SK-N-SH (cell line): ENCODE data around the gene DNTT. TPM values are rescaled to one million over a fixed set of nuclear protein-coding genes. Genes with fewer than 3 reads are reported as not detected.
A peak's percentile ranks its signal among the peaks of the same experiment; 100 is the strongest.

ENCODE experiments used
- CTCF ChIA-PET: fragments of 300-600, 350-600 bp; formaldehyde crosslinking; extraction: SDS; loops from one replicate; lab custom pipeline; 2021; lab: Yijun Ruan, JAX
- POLR2A ChIA-PET: fragments of 350-600 bp; sonication (Branson Sonifier 250); formaldehyde crosslinking; extraction: SDS; loops from one replicate; lab custom pipeline; 2020; ENCODE audit warnings: antibody characterized with exemption, inconsistent platforms; lab: Yijun Ruan, JAX
- DNase-seq: peaks from one replicate; pipeline ENCODE4 v3.0.0; 2012
- H2AFZ ChIP-seq: fragments of 200-600 bp; sonication (generic); 2 replicates; pipeline ENCODE4 v1.8.1; 2016; ENCODE audit warnings: antibody characterized with exemption, mild to moderate bottlenecking, low read depth
- H3F3A ChIP-seq: fragments of 200-600 bp; sonication (generic); replicated peaks from 2 replicates; pipeline ENCODE3; 2016; ENCODE audit warnings: antibody characterized with exemption, mild to moderate bottlenecking; ENCODE audit not compliant: insufficient read depth
- H3K27ac ChIP-seq, 2 experiments: fragments of 200-500 bp in 1 of 2; fragments of 200-600 bp in 1 of 2; sonication (Bioruptor generic) in 1 of 2; sonication (generic), shearing (Covaris generic) in 1 of 2; 2 replicates each; pipeline versions ENCODE4 v1.5.1 to v1.6.1; 2014 to 2016; ENCODE audit warnings: low read depth in 2 of 2, inconsistent platforms in 1 of 2, low read length in 1 of 2, mild to moderate bottlenecking in 1 of 2, mixed read lengths in 1 of 2
- H3K27me3 ChIP-seq: fragments of 200-600 bp; sonication (generic), shearing (Covaris generic); 2 replicates; pipeline ENCODE4 v1.6.1; 2016; ENCODE audit warnings: mixed run types; ENCODE audit not compliant: insufficient read depth
- H3K36me3 ChIP-seq, 2 experiments: fragments of 200-500 bp in 1 of 2; fragments of 200-600 bp in 1 of 2; sonication (Bioruptor generic) in 1 of 2; sonication (generic) in 1 of 2; replicated peaks in 1 of 2; 2 replicates each; pipeline versions ENCODE3 to v1.5.1; 2014 to 2016; ENCODE audit warnings: low read length in 1 of 2, mild to moderate bottlenecking in 1 of 2; ENCODE audit not compliant: insufficient read depth in 2 of 2, control insufficient read depth in 1 of 2
- H3K4me1 ChIP-seq, 2 experiments: fragments of 200-500 bp in 1 of 2; fragments of 200-600 bp in 1 of 2; sonication (Bioruptor generic) in 1 of 2; sonication (generic), shearing (Covaris generic) in 1 of 2; 2 replicates each; pipeline versions ENCODE4 v1.5.1 to v1.6.1; 2014 to 2016; ENCODE audit warnings: low read depth in 1 of 2, low read length in 1 of 2, mixed run types in 1 of 2; ENCODE audit not compliant: insufficient read depth in 2 of 2, control insufficient read depth in 1 of 2
- H3K4me2 ChIP-seq: fragments of 200-600 bp; sonication (generic), shearing (Covaris generic); 2 replicates; pipeline ENCODE4 v1.6.1; 2017; ENCODE audit warnings: mixed run types
- H3K4me3 ChIP-seq, 2 experiments: fragments of 200-500 bp in 1 of 2; fragments of 200-600 bp in 1 of 2; sonication (Bioruptor generic) in 1 of 2; sonication (generic), shearing (Covaris generic) in 1 of 2; 2 replicates each; pipeline versions ENCODE4 v1.5.1 to v1.8.1; 2014 to 2016; ENCODE audit warnings: low read depth in 2 of 2, inconsistent platforms in 1 of 2, low read length in 1 of 2, mild to moderate bottlenecking in 1 of 2, mixed read lengths in 1 of 2, moderate library complexity in 1 of 2
- H3K79me2 ChIP-seq: fragments of 200-600 bp; sonication (generic); 2 replicates; pipeline ENCODE4 v1.8.1; 2017; ENCODE audit warnings: mild to moderate bottlenecking; ENCODE audit not compliant: insufficient read depth
- H3K9ac ChIP-seq: fragments of 200-600 bp; sonication (generic); 2 replicates; pipeline ENCODE4 v1.6.1; 2017; ENCODE audit warnings: mixed run types
- H3K9me2 ChIP-seq: fragments of 200-600 bp; sonication (generic); 2 replicates; pipeline ENCODE4 v1.6.1; 2017; ENCODE audit warnings: mixed run types
- H3K9me3 ChIP-seq: fragments of 200-600 bp; sonication (generic); 2 replicates; pipeline ENCODE4 v1.6.1; 2017; ENCODE audit warnings: mixed run types, mild to moderate bottlenecking, moderate library complexity
- H4K20me1 ChIP-seq: fragments of 200-600 bp; sonication (generic); 2 replicates; pipeline ENCODE4 v1.6.1; 2017; ENCODE audit warnings: mild to moderate bottlenecking, mixed run types; ENCODE audit not compliant: insufficient read depth
- FOXJ3 ChIP-seq: sonication (generic); formaldehyde crosslinking; IDR thresholded peaks from 2 replicates; pipeline ENCODE4 v1.5.1; 2020; ENCODE audit warnings: mild to moderate bottlenecking, missing genetic modification reagents
- MAX ChIP-seq: IDR thresholded peaks from 2 replicates; pipeline ENCODE4 v1.4.0; 2012; ENCODE audit warnings: low read depth
- MXI1 ChIP-seq: IDR thresholded peaks from 2 replicates; pipeline ENCODE4 v1.6.1; 2012; ENCODE audit warnings: mild to moderate bottlenecking, low read depth, low read length, improper control_type of control experiment
- RAD21 ChIP-seq: IDR thresholded peaks from 2 replicates; pipeline ENCODE4 v1.6.1; 2012; ENCODE audit warnings: mild to moderate bottlenecking, low read length
- RFX5 ChIP-seq: IDR thresholded peaks from 2 replicates; pipeline ENCODE4 v1.6.1; 2012; ENCODE audit warnings: mild to moderate bottlenecking, improper control_type of control experiment, low read length
- SMC3 ChIP-seq: IDR thresholded peaks from 2 replicates; pipeline ENCODE4 v1.6.1; 2012; ENCODE audit warnings: low read depth, low read length, improper control_type of control experiment
- TAF1 ChIP-seq: IDR thresholded peaks from 2 replicates; pipeline ENCODE4 v1.6.1; 2012; ENCODE audit warnings: low read depth, mild to moderate bottlenecking, low read length, moderate library complexity, borderline replicate concordance
- WGBS: methylation state at CpG from one replicate; pipeline ENCODE4 v1.1.6; 2017; ENCODE audit warnings: low lambda C conversion rate; 5-methylcytosine and 5-hydroxymethylcytosine counted together
- polyA plus RNA-seq, 3 experiments: library from polyadenylated mRNA; depleted of rRNA; stranded (reverse); fragments of >200 nt; gene quantifications; 2 replicates each; pipeline ENCODE4 v1.2.3, GENCODE V29; 2012
- TF ChIP-seq, protein P1 (sequence below): IDR thresholded peaks from 2 replicates; pipeline ENCODE4 v1.6.1; 2012; ENCODE audit warnings: mild to moderate bottlenecking, low read depth, low read length, moderate library complexity
- TF ChIP-seq, protein P2 (sequence below): IDR thresholded peaks from 2 replicates; pipeline ENCODE4 v1.4.0; 2012; ENCODE audit warnings: low read depth, borderline replicate concordance
- TF ChIP-seq, protein P3 (sequence below): fragments of 200-600 bp; sonication (generic); IDR thresholded peaks from 2 replicates; pipeline ENCODE4 v1.6.1; 2017; ENCODE audit warnings: antibody characterized with exemption, mild to moderate bottlenecking, moderate library complexity

The DNTT gene
- polyA plus RNA-seq, 1 of the 3 experiments (the other 2 are of a cell fraction) = not detected

GRCh38 chr10:96292971-96293920 lies 11.0 kb upstream of the DNTT start:
- ChIA-PET POLR2A (no interaction called here), CTCF (interaction anchor here (0.6 to 10.2 kb wide), 24 partner anchors 8 to 919 kb away, joined by 3 to 112 read pairs (median 4); partner anchors contain the start of genes BLNK and DNTT)

More at GRCh38 chr10:96292971-96293920, 11.0 kb upstream of the DNTT start:
- Histone ChIP-seq H3K9me3 (no peaks in the 10 kb centered on the region), H3K9me2 (no peaks in the 10 kb centered on the region), H3F3A (no peaks in the 10 kb centered on the region), H3K27me3 (no peaks in the 10 kb centered on the region), H4K20me1 (no peaks in the 10 kb centered on the region), H3K36me3 (no peaks in the 10 kb centered on the region), H3K79me2 (no peaks in the 10 kb centered on the region), H2AFZ (no peak overlapping the region), H3K4me1 (no peaks in the 10 kb centered on the region; a peak in 1 of 4 replicates), H3K27ac (no peak overlapping the region), H3K9ac (no peak overlapping the region), H3K4me3 (peak overlapping the region in 1 of 2 experiments; percentile 5; a peak in 1 of 4 replicates), H3K4me2 (no peak overlapping the region)
- TF ChIP-seq, protein P1, sequence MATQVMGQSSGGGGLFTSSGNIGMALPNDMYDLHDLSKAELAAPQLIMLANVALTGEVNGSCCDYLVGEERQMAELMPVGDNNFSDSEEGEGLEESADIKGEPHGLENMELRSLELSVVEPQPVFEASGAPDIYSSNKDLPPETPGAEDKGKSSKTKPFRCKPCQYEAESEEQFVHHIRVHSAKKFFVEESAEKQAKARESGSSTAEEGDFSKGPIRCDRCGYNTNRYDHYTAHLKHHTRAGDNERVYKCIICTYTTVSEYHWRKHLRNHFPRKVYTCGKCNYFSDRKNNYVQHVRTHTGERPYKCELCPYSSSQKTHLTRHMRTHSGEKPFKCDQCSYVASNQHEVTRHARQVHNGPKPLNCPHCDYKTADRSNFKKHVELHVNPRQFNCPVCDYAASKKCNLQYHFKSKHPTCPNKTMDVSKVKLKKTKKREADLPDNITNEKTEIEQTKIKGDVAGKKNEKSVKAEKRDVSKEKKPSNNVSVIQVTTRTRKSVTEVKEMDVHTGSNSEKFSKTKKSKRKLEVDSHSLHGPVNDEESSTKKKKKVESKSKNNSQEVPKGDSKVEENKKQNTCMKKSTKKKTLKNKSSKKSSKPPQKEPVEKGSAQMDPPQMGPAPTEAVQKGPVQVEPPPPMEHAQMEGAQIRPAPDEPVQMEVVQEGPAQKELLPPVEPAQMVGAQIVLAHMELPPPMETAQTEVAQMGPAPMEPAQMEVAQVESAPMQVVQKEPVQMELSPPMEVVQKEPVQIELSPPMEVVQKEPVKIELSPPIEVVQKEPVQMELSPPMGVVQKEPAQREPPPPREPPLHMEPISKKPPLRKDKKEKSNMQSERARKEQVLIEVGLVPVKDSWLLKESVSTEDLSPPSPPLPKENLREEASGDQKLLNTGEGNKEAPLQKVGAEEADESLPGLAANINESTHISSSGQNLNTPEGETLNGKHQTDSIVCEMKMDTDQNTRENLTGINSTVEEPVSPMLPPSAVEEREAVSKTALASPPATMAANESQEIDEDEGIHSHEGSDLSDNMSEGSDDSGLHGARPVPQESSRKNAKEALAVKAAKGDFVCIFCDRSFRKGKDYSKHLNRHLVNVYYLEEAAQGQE = no peak
- no peak for TF ChIP-seq TAF1
- TF ChIP-seq SMC3 = peak; percentile 44
- TF ChIP-seq FOXJ3 (CRISPR knock-in tag) = no peak
- TF ChIP-seq, protein P2, sequence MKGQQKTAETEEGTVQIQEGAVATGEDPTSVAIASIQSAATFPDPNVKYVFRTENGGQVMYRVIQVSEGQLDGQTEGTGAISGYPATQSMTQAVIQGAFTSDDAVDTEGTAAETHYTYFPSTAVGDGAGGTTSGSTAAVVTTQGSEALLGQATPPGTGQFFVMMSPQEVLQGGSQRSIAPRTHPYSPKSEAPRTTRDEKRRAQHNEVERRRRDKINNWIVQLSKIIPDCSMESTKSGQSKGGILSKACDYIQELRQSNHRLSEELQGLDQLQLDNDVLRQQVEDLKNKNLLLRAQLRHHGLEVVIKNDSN = no peak
- TF ChIP-seq, protein P3, sequence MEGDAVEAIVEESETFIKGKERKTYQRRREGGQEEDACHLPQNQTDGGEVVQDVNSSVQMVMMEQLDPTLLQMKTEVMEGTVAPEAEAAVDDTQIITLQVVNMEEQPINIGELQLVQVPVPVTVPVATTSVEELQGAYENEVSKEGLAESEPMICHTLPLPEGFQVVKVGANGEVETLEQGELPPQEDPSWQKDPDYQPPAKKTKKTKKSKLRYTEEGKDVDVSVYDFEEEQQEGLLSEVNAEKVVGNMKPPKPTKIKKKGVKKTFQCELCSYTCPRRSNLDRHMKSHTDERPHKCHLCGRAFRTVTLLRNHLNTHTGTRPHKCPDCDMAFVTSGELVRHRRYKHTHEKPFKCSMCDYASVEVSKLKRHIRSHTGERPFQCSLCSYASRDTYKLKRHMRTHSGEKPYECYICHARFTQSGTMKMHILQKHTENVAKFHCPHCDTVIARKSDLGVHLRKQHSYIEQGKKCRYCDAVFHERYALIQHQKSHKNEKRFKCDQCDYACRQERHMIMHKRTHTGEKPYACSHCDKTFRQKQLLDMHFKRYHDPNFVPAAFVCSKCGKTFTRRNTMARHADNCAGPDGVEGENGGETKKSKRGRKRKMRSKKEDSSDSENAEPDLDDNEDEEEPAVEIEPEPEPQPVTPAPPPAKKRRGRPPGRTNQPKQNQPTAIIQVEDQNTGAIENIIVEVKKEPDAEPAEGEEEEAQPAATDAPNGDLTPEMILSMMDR = peak; percentile 64
- TF ChIP-seq RFX5 = no peak
- no peak for TF ChIP-seq MXI1
- no peak for TF ChIP-seq MAX
- TF ChIP-seq RAD21 = peak; percentile 83
- 27% methylated on average over 7 of the region's 7 CpGs for WGBS
- peak; percentile 36 for DNase-seq
